ENCODE data around the gene C5orf15. TPM values are rescaled to one million over a fixed set of nuclear protein-coding genes. Genes with fewer than 3 reads are reported as not detected.
A peak's percentile ranks its signal among the peaks of the same experiment; 100 is the strongest.

Gene C5orf15
- total RNA-seq, 1 experiment from 2014 or later, result 45.2 TPM

DNA sequence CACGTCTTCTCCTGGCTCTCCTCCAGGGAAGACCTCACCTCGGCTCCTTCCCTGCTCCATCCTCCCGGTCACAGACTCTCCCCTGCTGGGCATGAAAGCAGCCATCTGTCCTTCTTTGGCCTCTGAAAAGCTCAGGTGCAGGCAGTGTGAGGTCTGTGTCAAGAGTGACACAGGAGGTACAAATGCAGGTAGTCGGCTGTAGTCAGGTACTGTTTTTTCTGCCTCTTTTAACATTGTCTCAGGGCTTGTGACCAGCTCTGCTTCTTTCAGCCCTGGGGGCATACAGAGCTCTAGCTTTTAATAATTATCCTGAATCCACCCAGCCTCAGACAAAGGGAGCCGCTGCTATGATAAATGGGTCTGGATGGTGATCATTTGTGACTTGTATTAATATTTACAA is 46.4 kb downstream of the C5orf15 start:
- Histone ChIP-seq H3K27me3 (ENCODE audit: low read length) (no peaks in the 10 kb centered on the region), H3K4me3 (ENCODE audit: low read length) (no peak overlapping the region), H3K27ac (ENCODE audit: low read length) (no peak overlapping the region), H3K4me2 (ENCODE audit: low read length) (no peak overlapping the region), H3F3A (ENCODE audit: low read length, unreplicated experiment) (no peaks in the 10 kb centered on the region), H2AFZ (ENCODE audit: low read length) (no peak overlapping the region), H3K79me2 (ENCODE audit: low read length) (no peaks in the 10 kb centered on the region), H4K20me1 (ENCODE audit: low read length) (no peaks in the 10 kb centered on the region), H3K9me2 (replicated peaks; ENCODE audit: low read length) (no peaks in the 10 kb centered on the region), H3K9me3 (ENCODE audit: low read length) (no peaks in the 10 kb centered on the region), H3K4me1 (ENCODE audit: insufficient read depth, low read length) (peaks cover 13% of the 10 kb centered on the region), H3K9ac (ENCODE audit: low read length) (no peak overlapping the region), H3K36me3 (ENCODE audit: low read depth, low read length) (no peaks in the 10 kb centered on the region)
- no peak for ATAC-seq
- POLR2A ChIA-PET (ENCODE audit: unreplicated experiment), result no interaction called here
- CTCF ChIA-PET, result no interaction called here
- intact Hi-C loops (cut with micrococcal nuclease), result no loop called here
- no TSS peak for BruUV-seq (replicated peaks)
- DNase-seq, result no peak
- TF ChIP-seq EZH2 (IDR thresholded peaks at IDR 0.05; ENCODE audit: low read length, unreplicated experiment), result no peak
- TF ChIP-seq, protein P1, sequence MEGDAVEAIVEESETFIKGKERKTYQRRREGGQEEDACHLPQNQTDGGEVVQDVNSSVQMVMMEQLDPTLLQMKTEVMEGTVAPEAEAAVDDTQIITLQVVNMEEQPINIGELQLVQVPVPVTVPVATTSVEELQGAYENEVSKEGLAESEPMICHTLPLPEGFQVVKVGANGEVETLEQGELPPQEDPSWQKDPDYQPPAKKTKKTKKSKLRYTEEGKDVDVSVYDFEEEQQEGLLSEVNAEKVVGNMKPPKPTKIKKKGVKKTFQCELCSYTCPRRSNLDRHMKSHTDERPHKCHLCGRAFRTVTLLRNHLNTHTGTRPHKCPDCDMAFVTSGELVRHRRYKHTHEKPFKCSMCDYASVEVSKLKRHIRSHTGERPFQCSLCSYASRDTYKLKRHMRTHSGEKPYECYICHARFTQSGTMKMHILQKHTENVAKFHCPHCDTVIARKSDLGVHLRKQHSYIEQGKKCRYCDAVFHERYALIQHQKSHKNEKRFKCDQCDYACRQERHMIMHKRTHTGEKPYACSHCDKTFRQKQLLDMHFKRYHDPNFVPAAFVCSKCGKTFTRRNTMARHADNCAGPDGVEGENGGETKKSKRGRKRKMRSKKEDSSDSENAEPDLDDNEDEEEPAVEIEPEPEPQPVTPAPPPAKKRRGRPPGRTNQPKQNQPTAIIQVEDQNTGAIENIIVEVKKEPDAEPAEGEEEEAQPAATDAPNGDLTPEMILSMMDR (conservative IDR thresholded peaks at IDR 0.05; ENCODE audit: low read depth, low read length), result no peak
- no peak for TF ChIP-seq EZH2phosphoT487 (IDR thresholded peaks at IDR 0.05; ENCODE audit: borderline replicate concordance, low read length)

DNA sequence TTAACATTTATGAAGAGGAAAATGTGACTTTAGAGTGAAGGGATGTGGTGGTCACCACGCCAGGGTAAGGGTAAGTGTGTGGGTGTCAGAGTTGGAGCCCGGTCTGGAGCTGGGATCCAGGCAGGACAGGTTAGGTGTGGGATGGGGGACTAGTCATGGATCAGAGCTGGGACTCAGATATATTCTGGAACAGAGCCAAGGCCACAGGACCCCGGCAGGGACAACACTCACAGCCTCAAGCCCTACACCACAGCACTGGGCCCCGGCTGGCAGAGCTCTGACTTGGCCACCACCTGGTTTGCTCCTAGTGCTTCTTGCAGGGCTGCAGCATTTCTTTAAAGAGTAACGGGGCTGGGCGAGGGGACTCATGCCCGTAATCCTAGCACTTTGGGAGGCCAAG is 47.4 kb downstream of the C5orf15 start:
- intact Hi-C loops (cut with micrococcal nuclease), result no loop called here
- no peak overlapping the region for H3K27ac ChIP-seq (ENCODE audit: low read length)
- CTCF ChIA-PET, result no interaction called here
- POLR2A ChIA-PET (ENCODE audit: unreplicated experiment), result no interaction called here
- no TSS peak for BruUV-seq (replicated peaks)
- ATAC-seq (no peak), DNase-seq (no peak)
- H2AFZ ChIP-seq (ENCODE audit: low read length), result no peak overlapping the region
- H4K20me1 ChIP-seq (ENCODE audit: low read length), result no peaks in the 10 kb centered on the region
- H3K4me2 ChIP-seq (ENCODE audit: low read length), result no peak overlapping the region
- no peaks in the 10 kb centered on the region for H3K36me3 ChIP-seq (ENCODE audit: low read depth, low read length)
- H3K79me2 ChIP-seq (ENCODE audit: low read length), result no peaks in the 10 kb centered on the region
- no peaks in the 10 kb centered on the region for H3F3A ChIP-seq (ENCODE audit: low read length, unreplicated experiment)
- H3K27me3 ChIP-seq (ENCODE audit: low read length), result no peaks in the 10 kb centered on the region
- peaks cover 9% of the 10 kb centered on the region for H3K4me1 ChIP-seq (ENCODE audit: insufficient read depth, low read length)
- H3K9me3 ChIP-seq (ENCODE audit: low read length), result no peaks in the 10 kb centered on the region
- TF ChIP-seq, protein P1 (conservative IDR thresholded peaks at IDR 0.05; ENCODE audit: low read depth, low read length), result no peak
- TF ChIP-seq EZH2 (IDR thresholded peaks at IDR 0.05; ENCODE audit: low read length, unreplicated experiment), result no peak
- TF ChIP-seq EZH2phosphoT487 (IDR thresholded peaks at IDR 0.05; ENCODE audit: borderline replicate concordance, low read length), result no peak
- H3K9me2 ChIP-seq (replicated peaks; ENCODE audit: low read length), result no peaks in the 10 kb centered on the region
- no peak overlapping the region for H3K4me3 ChIP-seq (ENCODE audit: low read length)
- no peak overlapping the region for H3K9ac ChIP-seq (ENCODE audit: low read length)

DNA sequence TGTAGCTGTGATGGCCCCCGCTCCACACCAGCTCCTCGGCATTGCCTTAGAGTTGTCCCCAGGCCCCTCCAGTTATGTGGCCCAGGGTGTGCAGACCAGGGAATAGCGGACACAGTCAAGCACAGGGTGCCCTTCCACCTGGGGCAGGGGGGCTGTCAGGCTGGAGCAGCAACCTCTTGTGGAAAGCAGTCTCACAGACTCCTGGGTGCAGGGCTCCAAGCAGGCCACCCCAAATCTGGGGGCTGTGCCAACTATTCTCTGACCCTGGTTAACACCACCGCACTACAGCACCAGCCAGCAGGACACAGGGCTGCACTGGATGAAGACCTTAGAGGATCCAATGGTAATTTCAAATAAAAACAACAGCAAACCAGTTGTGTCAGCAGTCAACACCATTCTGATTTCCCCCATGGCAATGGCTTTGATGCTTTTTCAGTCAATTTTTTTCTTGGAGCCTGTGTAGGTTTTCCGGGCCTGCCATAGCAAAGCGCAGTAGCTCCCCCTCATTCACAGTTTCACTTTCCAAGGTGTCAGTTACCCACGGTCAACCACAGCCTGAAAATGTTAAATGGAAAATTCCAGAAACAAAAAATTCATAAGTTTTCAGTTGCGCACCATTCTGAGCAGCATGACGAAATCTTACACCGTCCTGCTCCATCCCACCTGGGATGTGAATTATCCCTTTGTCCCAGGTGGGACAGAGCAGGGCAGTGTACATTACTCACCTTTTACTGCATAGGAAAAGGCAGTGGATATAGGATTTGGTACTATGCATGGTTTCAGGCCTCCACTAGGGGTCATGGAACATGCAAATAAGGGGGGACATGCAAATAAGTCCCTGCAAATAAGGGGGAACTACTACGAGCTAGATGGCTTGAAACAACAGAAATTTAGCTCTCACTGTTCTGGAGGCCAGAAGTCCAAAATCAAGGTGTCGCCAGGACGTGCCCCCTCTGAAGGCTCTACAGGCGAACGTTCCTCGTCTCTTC is 49.0 kb downstream of the C5orf15 start:
- Histone ChIP-seq H3K4me2 (ENCODE audit: low read length) (no peak overlapping the region), H3K27me3 (ENCODE audit: low read length) (no peaks in the 10 kb centered on the region), H2AFZ (ENCODE audit: low read length) (no peak overlapping the region), H3K9me2 (replicated peaks; ENCODE audit: low read length) (no peaks in the 10 kb centered on the region), H3K79me2 (ENCODE audit: low read length) (no peaks in the 10 kb centered on the region), H3K9ac (ENCODE audit: low read length) (no peak overlapping the region), H4K20me1 (ENCODE audit: low read length) (no peaks in the 10 kb centered on the region), H3K9me3 (ENCODE audit: low read length) (no peaks in the 10 kb centered on the region), H3K4me3 (ENCODE audit: low read length) (no peak overlapping the region), H3K36me3 (ENCODE audit: low read depth, low read length) (no peaks in the 10 kb centered on the region), H3K27ac (ENCODE audit: low read length) (no peak overlapping the region), H3F3A (ENCODE audit: low read length, unreplicated experiment) (no peaks in the 10 kb centered on the region), H3K4me1 (ENCODE audit: insufficient read depth, low read length) (no peaks in the 10 kb centered on the region)
- intact Hi-C loops (cut with micrococcal nuclease), result no loop called here
- TF ChIP-seq, protein P1 (conservative IDR thresholded peaks at IDR 0.05; ENCODE audit: low read depth, low read length), result 0 out of 2 replicates have a peak, but pooled peaks have one; percentile 13
- TF ChIP-seq EZH2 (IDR thresholded peaks at IDR 0.05; ENCODE audit: low read length, unreplicated experiment) (no peak), EZH2phosphoT487 (IDR thresholded peaks at IDR 0.05; ENCODE audit: borderline replicate concordance, low read length) (no peak)
- ChIA-PET POLR2A (ENCODE audit: unreplicated experiment) (no interaction called here), CTCF (no interaction called here)
- BruUV-seq (replicated peaks), result no TSS peak
- DNase-seq (no peak), ATAC-seq (no peak)
